ENCODE results near the gene RD3L.

Gene RD3L

DNA sequence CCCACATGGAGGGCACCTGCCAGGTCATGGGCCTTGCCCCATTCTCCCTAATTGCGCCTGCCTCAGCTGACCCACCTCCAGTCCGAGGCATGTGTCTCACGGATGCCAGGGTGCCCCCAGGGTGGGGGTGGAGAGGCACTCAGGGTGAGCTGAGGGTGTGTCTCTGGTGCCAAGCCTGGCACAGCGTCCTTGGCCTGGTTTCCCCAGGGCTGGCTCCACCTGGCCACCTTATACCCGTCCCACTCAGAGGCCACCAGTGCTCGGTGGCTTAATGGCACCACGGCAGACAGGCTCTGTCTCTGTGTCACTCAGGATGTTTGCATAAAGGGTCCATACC is 47.6 kb downstream of the RD3L start:
- no peak for ATAC-seq
- TF ChIP-seq PPARA (CRISPR knock-in tag; IDR thresholded peaks at IDR 0.05; ENCODE audit: borderline replicate concordance) (no peak), OSR1 (CRISPR knock-in tag; IDR thresholded peaks at IDR 0.05) (no peak), TOX (CRISPR knock-in tag; IDR thresholded peaks at IDR 0.05; ENCODE audit: borderline replicate concordance) (no peak), ZFP30 (CRISPR knock-in tag; IDR thresholded peaks at IDR 0.05) (no peak), ZNF8 (CRISPR knock-in tag; IDR thresholded peaks at IDR 0.05) (no peak), ZC3H10 (CRISPR knock-in tag; IDR thresholded peaks at IDR 0.05) (no peak), ZNF565 (CRISPR knock-in tag; conservative IDR thresholded peaks at IDR 0.05; ENCODE audit: low read depth) (no peak), CREB5 (CRISPR knock-in tag; IDR thresholded peaks at IDR 0.05; ENCODE audit: low read depth) (no peak), BACH2 (CRISPR knock-in tag; IDR thresholded peaks at IDR 0.05; ENCODE audit: borderline replicate concordance) (no peak), ARNTL (CRISPR knock-in tag; IDR thresholded peaks at IDR 0.05; ENCODE audit: borderline replicate concordance, low read depth) (no peak), GLIS3 (CRISPR knock-in tag; IDR thresholded peaks at IDR 0.05) (no peak), POU6F1 (CRISPR knock-in tag; IDR thresholded peaks at IDR 0.05; ENCODE audit: borderline replicate concordance, low read depth) (no peak), TCF4 (CRISPR knock-in tag; IDR thresholded peaks at IDR 0.05; ENCODE audit: borderline replicate concordance) (no peak), SNAI2 (CRISPR knock-in tag; IDR thresholded peaks at IDR 0.05) (no peak)

- no peak for ATAC-seq
- TF ChIP-seq CSRNP3 (CRISPR knock-in tag; IDR thresholded peaks at IDR 0.05) = no peak
- TF ChIP-seq SNAI2 (CRISPR knock-in tag; IDR thresholded peaks at IDR 0.05) = no peak
- TF ChIP-seq OSR1 (CRISPR knock-in tag; IDR thresholded peaks at IDR 0.05) = no peak
- TF ChIP-seq PATZ1 (CRISPR knock-in tag; IDR thresholded peaks at IDR 0.05; ENCODE audit: borderline replicate concordance) = no peak
- TF ChIP-seq ARNTL (CRISPR knock-in tag; IDR thresholded peaks at IDR 0.05; ENCODE audit: borderline replicate concordance, low read depth) = no peak
- TF ChIP-seq, protein P1, sequence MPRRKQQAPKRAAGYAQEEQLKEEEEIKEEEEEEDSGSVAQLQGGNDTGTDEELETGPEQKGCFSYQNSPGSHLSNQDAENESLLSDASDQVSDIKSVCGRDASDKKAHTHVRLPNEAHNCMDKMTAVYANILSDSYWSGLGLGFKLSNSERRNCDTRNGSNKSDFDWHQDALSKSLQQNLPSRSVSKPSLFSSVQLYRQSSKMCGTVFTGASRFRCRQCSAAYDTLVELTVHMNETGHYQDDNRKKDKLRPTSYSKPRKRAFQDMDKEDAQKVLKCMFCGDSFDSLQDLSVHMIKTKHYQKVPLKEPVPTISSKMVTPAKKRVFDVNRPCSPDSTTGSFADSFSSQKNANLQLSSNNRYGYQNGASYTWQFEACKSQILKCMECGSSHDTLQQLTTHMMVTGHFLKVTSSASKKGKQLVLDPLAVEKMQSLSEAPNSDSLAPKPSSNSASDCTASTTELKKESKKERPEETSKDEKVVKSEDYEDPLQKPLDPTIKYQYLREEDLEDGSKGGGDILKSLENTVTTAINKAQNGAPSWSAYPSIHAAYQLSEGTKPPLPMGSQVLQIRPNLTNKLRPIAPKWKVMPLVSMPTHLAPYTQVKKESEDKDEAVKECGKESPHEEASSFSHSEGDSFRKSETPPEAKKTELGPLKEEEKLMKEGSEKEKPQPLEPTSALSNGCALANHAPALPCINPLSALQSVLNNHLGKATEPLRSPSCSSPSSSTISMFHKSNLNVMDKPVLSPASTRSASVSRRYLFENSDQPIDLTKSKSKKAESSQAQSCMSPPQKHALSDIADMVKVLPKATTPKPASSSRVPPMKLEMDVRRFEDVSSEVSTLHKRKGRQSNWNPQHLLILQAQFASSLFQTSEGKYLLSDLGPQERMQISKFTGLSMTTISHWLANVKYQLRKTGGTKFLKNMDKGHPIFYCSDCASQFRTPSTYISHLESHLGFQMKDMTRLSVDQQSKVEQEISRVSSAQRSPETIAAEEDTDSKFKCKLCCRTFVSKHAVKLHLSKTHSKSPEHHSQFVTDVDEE (CRISPR knock-in tag; IDR thresholded peaks at IDR 0.05) = no peak
- TF ChIP-seq CREB5 (CRISPR knock-in tag; IDR thresholded peaks at IDR 0.05; ENCODE audit: low read depth) = no peak
- TF ChIP-seq RARB (CRISPR knock-in tag; IDR thresholded peaks at IDR 0.05) = no peak
- no peak for TF ChIP-seq ZFP30 (CRISPR knock-in tag; IDR thresholded peaks at IDR 0.05)
- no peak for TF ChIP-seq ISL1 (CRISPR knock-in tag; IDR thresholded peaks at IDR 0.05)
- TF ChIP-seq CSDC2 (CRISPR knock-in tag; IDR thresholded peaks at IDR 0.05) = no peak
- TF ChIP-seq TOX (CRISPR knock-in tag; IDR thresholded peaks at IDR 0.05; ENCODE audit: borderline replicate concordance) = no peak
- TF ChIP-seq ZC3H10 (CRISPR knock-in tag; IDR thresholded peaks at IDR 0.05) = no peak
- TF ChIP-seq POU6F1 (CRISPR knock-in tag; IDR thresholded peaks at IDR 0.05; ENCODE audit: borderline replicate concordance, low read depth) = no peak
- TF ChIP-seq ZNF70 (CRISPR knock-in tag; IDR thresholded peaks at IDR 0.05) = no peak
- TF ChIP-seq ZNF565 (CRISPR knock-in tag; conservative IDR thresholded peaks at IDR 0.05; ENCODE audit: low read depth) = no peak
Measured at GRCh38 chr14:103894034-103894722, 48.2 kb downstream of the RD3L start.

Data from SK-N-SH treated with all-trans-retinoic acid at 6 μM for 48 hours (cell line).